ENCODE data around the gene TRAF3IP1.
A peak's percentile ranks its signal among the peaks of the same experiment; 100 is the strongest.
"Not testable (repeated sequence)": the region's sequence is repeated elsewhere in the genome, so short reads cannot be mapped to it uniquely, and the experiment has no call there.

The TRAF3IP1 gene

GRCh38 chr2:238320246-238320647 lies at the start of gene TRAF3IP1:
TSS of gene TRAF3IP1 (plus strand) at chr2:238320518. CDS start at chr2:238320663, 145 bp downstream.
- peak; percentile 77 to 80 for DNase-seq (ENCODE audit: low read depth in 2 of 2)

GRCh38 chr2:238270606-238271005 lies 49.7 kb upstream of the TRAF3IP1 start:
- no peak for DNase-seq (ENCODE audit: low read depth in 2 of 2)

- no peak for DNase-seq (ENCODE audit: low read depth in 2 of 2)
These were observed 49.2 kb upstream of the TRAF3IP1 start for GRCh38 chr2:238271061-238271554.

GRCh38 chr2:238271686-238272085 lies 48.6 kb upstream of the TRAF3IP1 start:
- DNase-seq (ENCODE audit: low read depth in 2 of 2): not testable (repeated sequence)

- no peak for DNase-seq (ENCODE audit: low read depth in 2 of 2)
These were observed 48.2 kb upstream of the TRAF3IP1 start for GRCh38 chr2:238272156-238272555.

GRCh38 chr2:238273433-238273832 lies 46.9 kb upstream of the TRAF3IP1 start:
- not testable (repeated sequence) for DNase-seq (ENCODE audit: low read depth in 2 of 2)

- no peak for DNase-seq (ENCODE audit: low read depth in 2 of 2)
These were observed 46.0 kb upstream of the TRAF3IP1 start for GRCh38 chr2:238274152-238274865.

- DNase-seq (ENCODE audit: low read depth in 2 of 2): no peak
These were observed 42.6 kb upstream of the TRAF3IP1 start for GRCh38 chr2:238277695-238278094.

GRCh38 chr2:238278626-238279323 lies 41.5 kb upstream of the TRAF3IP1 start:
- DNase-seq (ENCODE audit: low read depth in 2 of 2): no peak

- no peak for DNase-seq (ENCODE audit: low read depth in 2 of 2)
These were observed 41.0 kb upstream of the TRAF3IP1 start for GRCh38 chr2:238279324-238279682.

GRCh38 chr2:238280083-238280825 lies 40.1 kb upstream of the TRAF3IP1 start:
- no peak for DNase-seq (ENCODE audit: low read depth in 2 of 2)

- DNase-seq (ENCODE audit: low read depth in 2 of 2): no peak
These were observed 38.4 kb upstream of the TRAF3IP1 start for GRCh38 chr2:238281826-238282480.

- DNase-seq (ENCODE audit: low read depth in 2 of 2): no peak
These were observed 37.2 kb upstream of the TRAF3IP1 start for GRCh38 chr2:238282861-238283738.

GRCh38 chr2:238284802-238285515 lies 35.4 kb upstream of the TRAF3IP1 start:
- DNase-seq (ENCODE audit: low read depth in 2 of 2): no peak

- DNase-seq (ENCODE audit: low read depth in 2 of 2): no peak
These were observed 34.6 kb upstream of the TRAF3IP1 start for GRCh38 chr2:238285653-238286082.

- no peak for DNase-seq (ENCODE audit: low read depth in 2 of 2)
These were observed 34.2 kb upstream of the TRAF3IP1 start for GRCh38 chr2:238286095-238286494.

- no peak for DNase-seq (ENCODE audit: low read depth in 2 of 2)
These were observed 33.8 kb upstream of the TRAF3IP1 start for GRCh38 chr2:238286551-238286950.

- peak in 1 of 2 donors; percentile 39 for DNase-seq (ENCODE audit: low read depth in 2 of 2)
These were observed 33.2 kb upstream of the TRAF3IP1 start for GRCh38 chr2:238286987-238287736.
